H1 (cell line): ENCODE data around the gene ZNF665. TPM values are rescaled to one million over a fixed set of nuclear protein-coding genes. Genes with fewer than 3 reads are reported as not detected.

Experiments
- BACH1 ChIP-seq: IDR thresholded peaks from 2 replicates; pipeline ENCODE4 v1.6.1; 2012; ENCODE audit warnings: low read length, improper control_type of control experiment
- HDAC6 ChIP-seq: IDR thresholded peaks from one replicate; pipeline ENCODE4 v1.7.1; 2012; ENCODE audit warnings: low read depth, mild to moderate bottlenecking, inconsistent platforms, low read length, moderate library complexity
- KDM4A ChIP-seq: IDR thresholded peaks from one replicate; pipeline ENCODE4 v1.7.1; 2012; ENCODE audit warnings: low read depth, mild to moderate bottlenecking, moderate library complexity, low read length, inconsistent platforms; ENCODE audit not compliant: severe bottlenecking
- PHF8 ChIP-seq: fragments of 200-600 bp; sonication (generic); conservative IDR thresholded peaks from 2 replicates; pipeline ENCODE4 v1.7.1; 2012; ENCODE audit warnings: low read depth, mild to moderate bottlenecking, inconsistent platforms, low read length, moderate library complexity
- POLR2A ChIP-seq, 2 experiments: IDR thresholded peaks; 1 replicate in 1 of 2; 2 replicates in 1 of 2; pipeline ENCODE4 v1.6.1; 2011; ENCODE audit warnings: low read depth in 2 of 2, low read length in 2 of 2, mild to moderate bottlenecking in 2 of 2; ENCODE audit errors: control extremely low read depth in 1 of 2
- RBBP5 ChIP-seq: IDR thresholded peaks from 2 replicates; pipeline ENCODE4 v1.7.1; 2012; ENCODE audit warnings: low read depth, mild to moderate bottlenecking, inconsistent platforms, low read length, moderate library complexity, borderline replicate concordance
- RXRA ChIP-seq: IDR thresholded peaks from 2 replicates; pipeline ENCODE4 v1.6.1; 2011; ENCODE audit warnings: low read depth, mild to moderate bottlenecking, low read length, moderate library complexity; ENCODE audit not compliant: insufficient read depth
- SIN3A ChIP-seq, 2 experiments: IDR thresholded peaks in 1 of 2; conservative IDR thresholded peaks in 1 of 2; 2 replicates each; pipeline ENCODE4 v1.6.1; 2011 to 2012; ENCODE audit warnings: low read length in 2 of 2, improper control_type of control experiment in 1 of 2, low read depth in 1 of 2, mild to moderate bottlenecking in 1 of 2
- SIX5 ChIP-seq: IDR thresholded peaks from 2 replicates; pipeline ENCODE4 v1.6.1; 2011; ENCODE audit warnings: mild to moderate bottlenecking, low read depth, low read length
- SP1 ChIP-seq: IDR thresholded peaks from 2 replicates; pipeline ENCODE4 v1.6.1; 2011; ENCODE audit warnings: low read depth, low read length
- SRF ChIP-seq: IDR thresholded peaks from 2 replicates; pipeline ENCODE4 v1.6.1; 2011; ENCODE audit warnings: mild to moderate bottlenecking, low read depth, low read length, moderate library complexity
- TAF1 ChIP-seq: IDR thresholded peaks from 2 replicates; pipeline ENCODE4 v1.6.1; 2011; ENCODE audit warnings: mild to moderate bottlenecking, low read depth, low read length
- polyA plus RNA-seq, 7 experiments: library from polyadenylated mRNA; depleted of rRNA in 3 of 7; stranded (reverse) in 5 of 7; unstranded in 2 of 7; fragments of >200 nt in 5 of 7; fragments of 200-250 nt in 2 of 7; gene quantifications; 1 replicate in 5 of 7; 2 replicates in 1 of 7; 4 replicates in 1 of 7; pipeline versions ENCODE4 v1.2.1 to v1.2.3, GENCODE V29; 2011 to 2013; ENCODE audit warnings: missing spikeins in 2 of 7, mixed read lengths in 2 of 7
- total RNA-seq: library from RNA; stranded (reverse); fragmentation: NEBNext Ultra II Directional; extraction: Animal tissue kit (Norgen Biotek cat#: 25700); gene quantifications from 2 replicates; pipeline ENCODE4 v1.2.1, GENCODE V29; 2021
- TF ChIP-seq, protein P1 (sequence below): IDR thresholded peaks from 2 replicates; pipeline ENCODE4 v1.6.1; 2012; ENCODE audit warnings: low read length, inconsistent platforms

The ZNF665 gene
- total and polyA plus RNA-seq, 2 of the 8 experiments (the other 6 are each of a cell fraction or from before 2014, with no cell fraction given), result 2.4 to 6.4 TPM

DNA sequence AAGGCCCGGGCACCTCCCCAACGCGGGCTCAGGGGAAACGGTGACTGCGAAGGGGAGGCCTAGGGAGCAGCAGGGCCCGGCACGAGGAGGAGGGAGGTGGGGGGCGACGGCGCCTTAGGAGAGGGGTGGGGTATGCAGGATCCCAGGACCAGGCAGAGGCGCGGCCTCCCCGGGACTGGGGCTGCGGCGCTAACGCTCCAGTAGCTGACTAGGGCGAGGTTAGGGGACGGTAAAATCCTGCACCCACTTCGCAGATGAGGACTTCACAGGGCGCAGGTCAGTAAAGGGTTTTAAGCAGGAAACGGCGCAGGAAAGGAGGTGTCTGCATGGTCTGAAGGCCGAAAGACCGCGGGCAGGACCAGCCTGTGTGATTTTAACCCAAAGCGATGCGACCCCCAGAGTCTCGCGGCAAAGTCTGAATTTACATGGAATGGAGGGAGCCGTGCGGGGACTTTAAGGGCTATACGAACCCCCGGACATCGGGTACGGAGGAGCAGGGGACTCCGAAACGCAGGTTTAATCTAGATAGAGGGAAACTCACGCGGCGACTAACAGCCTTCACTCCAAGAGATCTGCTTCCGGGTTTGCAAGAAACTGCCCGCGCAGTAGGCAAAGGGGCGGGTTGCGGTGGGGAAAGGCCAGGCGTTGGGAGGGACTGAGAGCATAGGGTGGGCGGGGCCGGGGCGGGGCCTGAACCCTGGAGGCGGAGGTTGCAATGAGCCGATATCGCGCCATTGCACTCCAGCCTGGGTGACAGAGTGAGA lies at the start of gene ZNF665 (continued):
- TF ChIP-seq, protein P1, sequence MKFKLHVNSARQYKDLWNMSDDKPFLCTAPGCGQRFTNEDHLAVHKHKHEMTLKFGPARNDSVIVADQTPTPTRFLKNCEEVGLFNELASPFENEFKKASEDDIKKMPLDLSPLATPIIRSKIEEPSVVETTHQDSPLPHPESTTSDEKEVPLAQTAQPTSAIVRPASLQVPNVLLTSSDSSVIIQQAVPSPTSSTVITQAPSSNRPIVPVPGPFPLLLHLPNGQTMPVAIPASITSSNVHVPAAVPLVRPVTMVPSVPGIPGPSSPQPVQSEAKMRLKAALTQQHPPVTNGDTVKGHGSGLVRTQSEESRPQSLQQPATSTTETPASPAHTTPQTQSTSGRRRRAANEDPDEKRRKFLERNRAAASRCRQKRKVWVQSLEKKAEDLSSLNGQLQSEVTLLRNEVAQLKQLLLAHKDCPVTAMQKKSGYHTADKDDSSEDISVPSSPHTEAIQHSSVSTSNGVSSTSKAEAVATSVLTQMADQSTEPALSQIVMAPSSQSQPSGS, result no peak
- TF ChIP-seq POLR2A (IDR thresholded peaks at IDR 0.05; ENCODE audit: control extremely low read depth in 1 of 2, low read depth in 2 of 2, low read length in 2 of 2), result peak in 1 of 2 experiments; percentile 79; a peak in 2 of 3 replicates
- no peak for TF ChIP-seq BACH1
- peak; percentile 60 for TF ChIP-seq KDM4A
- no peak for TF ChIP-seq SIX5
- TF ChIP-seq HDAC6, result no peak
- no peak for TF ChIP-seq RBBP5
- TF ChIP-seq RXRA, result no peak
- TF ChIP-seq SP1, result peak; percentile 38; the same call in 1 of the 2 replicates
- TF ChIP-seq SIN3A (conservative IDR thresholded peaks at IDR 0.05 in 1 of 2, IDR thresholded peaks at IDR 0.05 in 1 of 2; ENCODE audit: low read depth in 1 of 2, low read length in 2 of 2), result peak in 1 of 2 experiments; percentile 44; a peak in 1 of 4 replicates
- peak; percentile 80 for TF ChIP-seq TAF1
- peak; percentile 56 for TF ChIP-seq PHF8
- no peak for TF ChIP-seq SRF
